ENCODE data around the gene PITRM1.

PITRM1 gene

DNA sequence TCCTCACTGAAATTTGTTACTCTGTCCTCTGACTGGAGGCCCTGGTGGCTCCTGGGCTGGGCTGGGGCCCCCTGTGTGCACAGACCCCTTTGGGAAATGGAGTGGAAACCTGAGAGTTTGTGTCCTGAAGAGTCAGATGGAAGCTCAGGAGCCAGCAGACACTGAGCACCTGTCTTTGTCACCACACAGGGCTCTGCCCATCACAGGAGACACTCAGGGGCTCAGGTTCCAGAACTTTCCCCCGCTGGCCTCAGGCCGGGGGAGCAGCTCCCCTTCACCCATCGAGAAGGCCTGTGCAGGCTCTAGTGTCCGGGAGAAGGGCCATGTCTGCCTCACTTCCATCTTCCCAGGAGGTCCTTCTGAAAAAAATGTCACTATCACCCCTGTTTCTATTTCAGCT, 22.3 kb upstream of the PITRM1 start:
- Histone ChIP-seq H3K9me2 (replicated peaks; ENCODE audit: insufficient read depth, low read length) (no peaks in the 10 kb centered on the region), H3K4me3 (ENCODE audit: insufficient read depth, low read length, poor library complexity, severe bottlenecking) (no peak overlapping the region), H4K20me1 (ENCODE audit: low read depth, low read length) (no peaks in the 10 kb centered on the region), H3K9me3 (ENCODE audit: insufficient read depth, low read length) (no peaks in the 10 kb centered on the region), H3K36me3 (ENCODE audit: low read length) (no peaks in the 10 kb centered on the region), H3K9ac (ENCODE audit: low read length) (no peak overlapping the region), H3K27me3 (ENCODE audit: low read length) (no peaks in the 10 kb centered on the region), H3F3A (ENCODE audit: insufficient read depth) (no peaks in the 10 kb centered on the region), H3K27ac (ENCODE audit: low read depth, low read length) (no peak overlapping the region), H2AFZ (ENCODE audit: low read depth, low read length, severe bottlenecking) (no peak overlapping the region), H3K79me2 (ENCODE audit: insufficient read depth, low read length) (no peaks in the 10 kb centered on the region), H3K4me2 (ENCODE audit: low read depth, low read length, poor library complexity, severe bottlenecking) (no peak overlapping the region)
- TF ChIP-seq, protein P1, sequence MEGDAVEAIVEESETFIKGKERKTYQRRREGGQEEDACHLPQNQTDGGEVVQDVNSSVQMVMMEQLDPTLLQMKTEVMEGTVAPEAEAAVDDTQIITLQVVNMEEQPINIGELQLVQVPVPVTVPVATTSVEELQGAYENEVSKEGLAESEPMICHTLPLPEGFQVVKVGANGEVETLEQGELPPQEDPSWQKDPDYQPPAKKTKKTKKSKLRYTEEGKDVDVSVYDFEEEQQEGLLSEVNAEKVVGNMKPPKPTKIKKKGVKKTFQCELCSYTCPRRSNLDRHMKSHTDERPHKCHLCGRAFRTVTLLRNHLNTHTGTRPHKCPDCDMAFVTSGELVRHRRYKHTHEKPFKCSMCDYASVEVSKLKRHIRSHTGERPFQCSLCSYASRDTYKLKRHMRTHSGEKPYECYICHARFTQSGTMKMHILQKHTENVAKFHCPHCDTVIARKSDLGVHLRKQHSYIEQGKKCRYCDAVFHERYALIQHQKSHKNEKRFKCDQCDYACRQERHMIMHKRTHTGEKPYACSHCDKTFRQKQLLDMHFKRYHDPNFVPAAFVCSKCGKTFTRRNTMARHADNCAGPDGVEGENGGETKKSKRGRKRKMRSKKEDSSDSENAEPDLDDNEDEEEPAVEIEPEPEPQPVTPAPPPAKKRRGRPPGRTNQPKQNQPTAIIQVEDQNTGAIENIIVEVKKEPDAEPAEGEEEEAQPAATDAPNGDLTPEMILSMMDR (IDR thresholded peaks at IDR 0.05; ENCODE audit: insufficient read depth, low read length, poor library complexity, severe bottlenecking): no peak

DNA sequence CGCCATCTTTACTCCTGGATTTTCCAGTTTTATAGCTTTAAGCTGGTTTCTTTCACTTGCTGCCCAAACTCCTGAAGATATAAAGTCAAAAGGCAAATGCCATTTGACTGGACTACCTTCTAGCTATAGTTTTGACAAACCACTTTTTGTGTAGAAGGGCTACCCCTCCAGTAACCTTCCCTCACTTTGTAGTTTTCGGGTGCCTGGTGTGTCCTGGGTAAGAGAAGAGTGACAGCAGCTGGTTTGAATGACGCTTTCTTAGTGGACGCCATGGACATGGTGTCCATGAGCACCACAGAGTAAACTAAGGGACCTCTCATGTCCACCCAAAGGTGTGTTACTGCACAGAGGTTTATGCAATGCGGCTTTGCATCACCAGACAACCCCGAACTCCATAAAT, 21.2 kb upstream of the PITRM1 start:
- Histone ChIP-seq H4K20me1 (ENCODE audit: low read depth, low read length) (no peaks in the 10 kb centered on the region), H3K9me3 (ENCODE audit: insufficient read depth, low read length) (no peaks in the 10 kb centered on the region), H3K27ac (ENCODE audit: low read depth, low read length) (no peak overlapping the region), H3K36me3 (ENCODE audit: low read length) (no peaks in the 10 kb centered on the region), H2AFZ (ENCODE audit: low read depth, low read length, severe bottlenecking) (no peak overlapping the region), H3F3A (ENCODE audit: insufficient read depth) (no peaks in the 10 kb centered on the region), H3K9ac (ENCODE audit: low read length) (no peak overlapping the region), H3K79me2 (ENCODE audit: insufficient read depth, low read length) (no peaks in the 10 kb centered on the region), H3K4me2 (ENCODE audit: low read depth, low read length, poor library complexity, severe bottlenecking) (no peak overlapping the region), H3K9me2 (replicated peaks; ENCODE audit: insufficient read depth, low read length) (no peaks in the 10 kb centered on the region), H3K27me3 (ENCODE audit: low read length) (no peaks in the 10 kb centered on the region), H3K4me3 (ENCODE audit: insufficient read depth, low read length, poor library complexity, severe bottlenecking) (no peak overlapping the region)
- TF ChIP-seq EZH2phosphoT487 (conservative IDR thresholded peaks at IDR 0.05; ENCODE audit: low read length): no peak
- TF ChIP-seq, protein P1 (IDR thresholded peaks at IDR 0.05; ENCODE audit: insufficient read depth, low read length, poor library complexity, severe bottlenecking): no peak

DNA sequence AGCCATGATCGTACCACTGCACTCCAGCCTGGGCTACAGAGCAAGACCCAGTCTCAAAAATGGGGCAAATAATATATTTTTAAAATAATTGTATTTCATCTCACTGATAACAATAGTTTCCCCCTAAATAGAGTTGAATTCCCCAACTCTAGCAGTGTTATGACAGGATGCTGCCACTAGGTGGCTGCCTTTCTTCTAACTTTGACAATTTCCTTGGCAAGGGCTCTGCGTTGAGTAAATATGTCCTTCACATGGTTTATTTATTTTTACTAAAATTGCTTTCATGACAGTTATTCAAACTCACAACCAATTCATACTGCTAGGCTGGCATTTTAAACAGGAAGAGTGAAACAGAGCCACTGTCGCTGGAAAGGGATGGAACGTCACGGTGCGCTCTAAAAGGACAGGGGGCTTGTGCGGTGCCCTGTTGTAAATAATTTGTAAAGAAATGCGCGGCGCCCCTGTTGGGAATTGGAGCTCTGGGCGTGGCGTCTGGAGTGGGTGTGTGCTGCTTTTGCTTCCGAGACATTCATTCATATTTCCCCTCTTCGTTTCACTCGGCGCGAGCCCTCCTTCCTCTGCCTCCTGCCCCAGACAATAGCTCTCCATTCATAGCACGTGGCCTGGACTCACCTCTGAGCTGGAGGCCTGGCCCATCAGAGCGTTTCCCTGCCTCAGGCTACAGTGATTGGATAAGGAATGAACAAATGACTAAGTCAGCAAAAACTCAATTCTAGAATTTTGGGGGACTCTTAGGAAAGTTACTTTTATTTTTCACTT, 20.5 kb upstream of the PITRM1 start:
- TF ChIP-seq EZH2phosphoT487 (conservative IDR thresholded peaks at IDR 0.05; ENCODE audit: low read length): no peak
- TF ChIP-seq, protein P1 (IDR thresholded peaks at IDR 0.05; ENCODE audit: insufficient read depth, low read length, poor library complexity, severe bottlenecking): peak; percentile 73
- H2AFZ ChIP-seq (ENCODE audit: low read depth, low read length, severe bottlenecking): no peak overlapping the region
- H3K27me3 ChIP-seq (ENCODE audit: low read length): no peaks in the 10 kb centered on the region
- no peaks in the 10 kb centered on the region for H3K79me2 ChIP-seq (ENCODE audit: insufficient read depth, low read length)
- H3K4me3 ChIP-seq (ENCODE audit: insufficient read depth, low read length, poor library complexity, severe bottlenecking): no peak overlapping the region
- H3F3A ChIP-seq (ENCODE audit: insufficient read depth): no peaks in the 10 kb centered on the region
- no peaks in the 10 kb centered on the region for H3K9me2 ChIP-seq (replicated peaks; ENCODE audit: insufficient read depth, low read length)
- no peak overlapping the region for H3K27ac ChIP-seq (ENCODE audit: low read depth, low read length)
- H3K9ac ChIP-seq (ENCODE audit: low read length): no peak overlapping the region
- H3K4me2 ChIP-seq (ENCODE audit: low read depth, low read length, poor library complexity, severe bottlenecking): no peak overlapping the region
- H3K36me3 ChIP-seq (ENCODE audit: low read length): no peaks in the 10 kb centered on the region
- H3K9me3 ChIP-seq (ENCODE audit: insufficient read depth, low read length): no peaks in the 10 kb centered on the region
- no peaks in the 10 kb centered on the region for H4K20me1 ChIP-seq (ENCODE audit: low read depth, low read length)

Measured in SU-DHL-6 (cell line).